ENCODE results near the gene NKD2.

DNA sequence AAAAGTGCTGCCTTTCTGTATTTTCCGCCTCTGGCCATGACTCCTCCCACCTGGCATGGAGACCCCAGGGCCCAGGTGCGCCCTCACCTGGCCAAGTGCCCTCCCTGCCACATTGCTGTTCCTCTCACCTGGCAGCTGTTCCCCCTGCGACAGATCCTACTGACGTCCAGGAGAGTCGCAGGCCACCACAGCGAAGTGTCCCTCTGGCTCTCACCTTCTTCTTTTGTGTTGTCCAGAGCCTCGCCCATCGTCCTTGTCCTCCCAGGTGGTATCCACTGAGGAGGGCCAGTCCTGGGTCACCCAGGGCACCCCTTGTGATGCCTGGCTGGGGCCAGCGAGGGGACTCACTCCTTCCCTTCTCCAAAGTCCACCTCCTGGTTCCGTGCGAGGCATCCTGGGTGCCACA is 2.6 kb downstream of the NKD2 start:
- TF ChIP-seq, protein P1, sequence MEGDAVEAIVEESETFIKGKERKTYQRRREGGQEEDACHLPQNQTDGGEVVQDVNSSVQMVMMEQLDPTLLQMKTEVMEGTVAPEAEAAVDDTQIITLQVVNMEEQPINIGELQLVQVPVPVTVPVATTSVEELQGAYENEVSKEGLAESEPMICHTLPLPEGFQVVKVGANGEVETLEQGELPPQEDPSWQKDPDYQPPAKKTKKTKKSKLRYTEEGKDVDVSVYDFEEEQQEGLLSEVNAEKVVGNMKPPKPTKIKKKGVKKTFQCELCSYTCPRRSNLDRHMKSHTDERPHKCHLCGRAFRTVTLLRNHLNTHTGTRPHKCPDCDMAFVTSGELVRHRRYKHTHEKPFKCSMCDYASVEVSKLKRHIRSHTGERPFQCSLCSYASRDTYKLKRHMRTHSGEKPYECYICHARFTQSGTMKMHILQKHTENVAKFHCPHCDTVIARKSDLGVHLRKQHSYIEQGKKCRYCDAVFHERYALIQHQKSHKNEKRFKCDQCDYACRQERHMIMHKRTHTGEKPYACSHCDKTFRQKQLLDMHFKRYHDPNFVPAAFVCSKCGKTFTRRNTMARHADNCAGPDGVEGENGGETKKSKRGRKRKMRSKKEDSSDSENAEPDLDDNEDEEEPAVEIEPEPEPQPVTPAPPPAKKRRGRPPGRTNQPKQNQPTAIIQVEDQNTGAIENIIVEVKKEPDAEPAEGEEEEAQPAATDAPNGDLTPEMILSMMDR (IDR thresholded peaks at IDR 0.05) = peak; percentile 86
- TF ChIP-seq SIN3A (IDR thresholded peaks at IDR 0.05; ENCODE audit: borderline replicate concordance, insufficient read depth, low read depth, low read length) (no peak), POLR2AphosphoS5 (IDR thresholded peaks at IDR 0.05; ENCODE audit: low read depth, low read length) (no peak)
- TF ChIP-seq, protein P2, sequence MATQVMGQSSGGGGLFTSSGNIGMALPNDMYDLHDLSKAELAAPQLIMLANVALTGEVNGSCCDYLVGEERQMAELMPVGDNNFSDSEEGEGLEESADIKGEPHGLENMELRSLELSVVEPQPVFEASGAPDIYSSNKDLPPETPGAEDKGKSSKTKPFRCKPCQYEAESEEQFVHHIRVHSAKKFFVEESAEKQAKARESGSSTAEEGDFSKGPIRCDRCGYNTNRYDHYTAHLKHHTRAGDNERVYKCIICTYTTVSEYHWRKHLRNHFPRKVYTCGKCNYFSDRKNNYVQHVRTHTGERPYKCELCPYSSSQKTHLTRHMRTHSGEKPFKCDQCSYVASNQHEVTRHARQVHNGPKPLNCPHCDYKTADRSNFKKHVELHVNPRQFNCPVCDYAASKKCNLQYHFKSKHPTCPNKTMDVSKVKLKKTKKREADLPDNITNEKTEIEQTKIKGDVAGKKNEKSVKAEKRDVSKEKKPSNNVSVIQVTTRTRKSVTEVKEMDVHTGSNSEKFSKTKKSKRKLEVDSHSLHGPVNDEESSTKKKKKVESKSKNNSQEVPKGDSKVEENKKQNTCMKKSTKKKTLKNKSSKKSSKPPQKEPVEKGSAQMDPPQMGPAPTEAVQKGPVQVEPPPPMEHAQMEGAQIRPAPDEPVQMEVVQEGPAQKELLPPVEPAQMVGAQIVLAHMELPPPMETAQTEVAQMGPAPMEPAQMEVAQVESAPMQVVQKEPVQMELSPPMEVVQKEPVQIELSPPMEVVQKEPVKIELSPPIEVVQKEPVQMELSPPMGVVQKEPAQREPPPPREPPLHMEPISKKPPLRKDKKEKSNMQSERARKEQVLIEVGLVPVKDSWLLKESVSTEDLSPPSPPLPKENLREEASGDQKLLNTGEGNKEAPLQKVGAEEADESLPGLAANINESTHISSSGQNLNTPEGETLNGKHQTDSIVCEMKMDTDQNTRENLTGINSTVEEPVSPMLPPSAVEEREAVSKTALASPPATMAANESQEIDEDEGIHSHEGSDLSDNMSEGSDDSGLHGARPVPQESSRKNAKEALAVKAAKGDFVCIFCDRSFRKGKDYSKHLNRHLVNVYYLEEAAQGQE (IDR thresholded peaks at IDR 0.05; ENCODE audit: insufficient read depth in 1 of 2, low read depth in 2 of 2, low read length in 1 of 2) = no peak

Data from Panc1 (cell line).